GM12878 (cell line): ENCODE data around the gene RETSAT. TPM values are rescaled to one million over a fixed set of nuclear protein-coding genes. Genes with fewer than 3 reads are reported as not detected.

Source experiments
- ATAC-seq: fragments of 200-7000 bp; cut with Tn5 transposase; 3 replicates; pipeline ENCODE4 v1.9.1; 2020; ENCODE audit warnings: mild to moderate bottlenecking, moderate library complexity
- BruUV-seq: library from RNA; stranded (reverse); fragments of 400-500 nt; replicated peaks from 2 replicates; lab custom pipeline; 2021; lab: Mats Ljungman, UMichigan
- CTCF ChIA-PET: fragments of 300-600 bp; sonication (Branson Sonifier 250); formaldehyde crosslinking; extraction: SDS; loops from one replicate; lab custom pipeline; 2021; ENCODE audit warnings: inconsistent platforms; lab: Yijun Ruan, JAX
- POLR2A ChIA-PET: fragments of 350-600 bp; formaldehyde crosslinking; extraction: SDS; loops from one replicate; lab custom pipeline; 2021; ENCODE audit warnings: inconsistent platforms; lab: Charles Lee
- RAD21 ChIA-PET: fragments of 300-600 bp; sonication (Branson Sonifier 250); formaldehyde crosslinking; loops from one replicate; lab custom pipeline; 2023; ENCODE audit warnings: antibody characterized with exemption; ENCODE audit not compliant: unreplicated experiment; lab: Charles Lee
- SMC1A ChIA-PET: fragments of 300-600 bp; sonication (Branson Sonifier 250); formaldehyde crosslinking; loops from one replicate; lab custom pipeline; 2023; ENCODE audit not compliant: unreplicated experiment, uncharacterized antibody; lab: Charles Lee
- DNase-seq: peaks from one replicate; pipeline ENCODE4 v3.0.0-alpha.2; 2011; ENCODE audit warnings: low read depth, low spot score
- FAIRE-seq: peaks from 3 replicates; lab custom pipeline; 2011; peaks lifted over from hg19 to GRCh38; lab: Jason Lieb, UNC
- H2AFZ ChIP-seq: 2 replicates; pipeline ENCODE4 v1.6.0; 2011; ENCODE audit warnings: low read depth, low read length, control low read depth; ENCODE audit not compliant: control insufficient read depth
- H3K27ac ChIP-seq: 2 replicates; pipeline ENCODE4 v1.5.1; 2011; ENCODE audit warnings: control low read depth; ENCODE audit not compliant: control insufficient read depth, insufficient read depth
- H3K27me3 ChIP-seq, 2 experiments: replicated peaks in 1 of 2; 2 replicates each; pipeline versions ENCODE4 v1.6.0 to v1.6.1; 2011; ENCODE audit warnings: low read length in 1 of 2; ENCODE audit not compliant: control insufficient read depth in 2 of 2, insufficient read depth in 2 of 2
- H3K36me3 ChIP-seq, 2 experiments: 2 replicates each; pipeline ENCODE4 v1.5.1; 2011; ENCODE audit warnings: low read length in 1 of 2; ENCODE audit not compliant: control insufficient read depth in 2 of 2, insufficient read depth in 2 of 2
- H3K4me1 ChIP-seq: 2 replicates; pipeline ENCODE4 v1.6.1; 2011; ENCODE audit warnings: mild to moderate bottlenecking, low read length, moderate library complexity, mixed read lengths; ENCODE audit not compliant: control insufficient read depth, insufficient read depth
- H3K4me2 ChIP-seq: 2 replicates; pipeline ENCODE4 v1.6.0; 2011; ENCODE audit warnings: control low read depth; ENCODE audit not compliant: control insufficient read depth, insufficient read depth
- H3K4me3 ChIP-seq: fragments of 200-600 bp; sonication (generic); 2 replicates; pipeline ENCODE4 v1.5.1; 2016
- H3K79me2 ChIP-seq: 2 replicates; pipeline ENCODE4 v1.6.0; 2011; ENCODE audit warnings: low read length; ENCODE audit not compliant: control insufficient read depth, insufficient read depth
- H3K9ac ChIP-seq: 2 replicates; pipeline ENCODE4 v1.8.0; 2011; ENCODE audit warnings: low read length, control low read depth, mixed read lengths; ENCODE audit not compliant: control insufficient read depth, insufficient read depth
- H3K9me3 ChIP-seq: replicated peaks from 3 replicates; pipeline ENCODE4 v1.5.1; 2011; ENCODE audit warnings: mild to moderate bottlenecking, low read length; ENCODE audit not compliant: control insufficient read depth, insufficient read depth
- H4K20me1 ChIP-seq: 2 replicates; pipeline ENCODE4 v1.6.0; 2011; ENCODE audit not compliant: control insufficient read depth, insufficient read depth
- EGR1 ChIP-seq, 2 experiments: IDR thresholded peaks; 1 replicate in 1 of 2; 2 replicates in 1 of 2; pipeline ENCODE4 v1.6.1; 2011 to 2012; ENCODE audit warnings: low read depth in 2 of 2, low read length in 2 of 2, borderline replicate concordance in 1 of 2, mild to moderate bottlenecking in 1 of 2, moderate library complexity in 1 of 2
- EP300 ChIP-seq, 2 experiments: fragments of 150-350 bp in 1 of 2; IDR thresholded peaks; 2 replicates each; pipeline ENCODE4 v1.6.1; 2011 to 2012; ENCODE audit warnings: low read depth in 2 of 2, low read length in 2 of 2, borderline replicate concordance in 1 of 2, improper control_type of control experiment in 1 of 2, inconsistent platforms in 1 of 2; ENCODE audit not compliant: control insufficient read depth in 1 of 2
- MYC ChIP-seq: IDR thresholded peaks from 2 replicates; pipeline ENCODE4 v1.6.1; 2011; ENCODE audit warnings: mild to moderate bottlenecking, low read length, moderate library complexity, inconsistent platforms; ENCODE audit not compliant: insufficient read depth, insufficient replicate concordance, insufficient read length, severe bottlenecking
- PML ChIP-seq: IDR thresholded peaks from 2 replicates; pipeline ENCODE4 v1.6.1; 2012; ENCODE audit warnings: low read length, inconsistent platforms
- RFX5 ChIP-seq: IDR thresholded peaks from 2 replicates; pipeline ENCODE4 v1.6.1; 2011; ENCODE audit warnings: low read depth, low read length, improper control_type of control experiment
- TCF12 ChIP-seq: IDR thresholded peaks from 2 replicates; pipeline ENCODE4 v1.6.1; 2011; ENCODE audit warnings: low read depth, mild to moderate bottlenecking, low read length
- whole genome bisulfite sequencing: methylation state at CpG from one replicate; pipeline ENCODE4 v1.1.6; 2016; ENCODE audit warnings: low lambda C conversion rate; ENCODE audit not compliant: insufficient replicate concordance, insufficient coverage; ENCODE audit errors: missing lambda C conversion rate; 5-methylcytosine and 5-hydroxymethylcytosine counted together
- in situ Hi-C: fragments of 300-500 bp; cut with MboI; formaldehyde crosslinking; loops from 9 replicates; pipeline ENCODE4 v1.14.3; 2018; ENCODE audit warnings: mixed read lengths
- intact Hi-C: fragments of 100-400 bp; cut with micrococcal nuclease; formaldehyde crosslinking; loops from one replicate; pipeline ENCODE4 v1.14.2; 2022; ENCODE audit not compliant: unreplicated experiment
- polyA plus RNA-seq, 11 experiments: library from polyadenylated mRNA; depleted of rRNA in 4 of 11; unstranded in 6 of 11; stranded (reverse) in 5 of 11; fragments of >200 nt; fragmentation: Nextera tagmentation in 4 of 11; fragmentation: Illumina TruSeq in 1 of 11; extraction: Ambion mirVana in 4 of 11; extraction: Trizol in 1 of 11; gene quantifications; 1 replicate in 1 of 11; 2 replicates in 10 of 11; pipeline versions ENCODE4 v1.2.1 to v1.2.3, GENCODE V29; 2011 to 2016; ENCODE audit warnings: inconsistent platforms in 2 of 11, missing spikeins in 2 of 11, low read depth in 1 of 11
- total RNA-seq, 4 experiments: library from RNA; depleted of rRNA in 3 of 4; stranded (reverse); fragments of >200 nt in 3 of 4; fragmentation: Illumina TruSeq in 1 of 4; extraction: Trizol in 1 of 4; gene quantifications; 2 replicates each; pipeline versions ENCODE4 v1.2.1 to v1.2.3, GENCODE V29; 2013 to 2021
- TF ChIP-seq, protein P1 (sequence below): IDR thresholded peaks from 2 replicates; pipeline ENCODE4 v1.6.1; 2012; ENCODE audit warnings: low read length, inconsistent platforms
- TF ChIP-seq, protein P2 (sequence below): fragments of 450-650 bp; IDR thresholded peaks from 2 replicates; pipeline ENCODE4 v1.6.1; 2014; ENCODE audit warnings: mild to moderate bottlenecking

The RETSAT gene
- total and polyA plus RNA-seq, 10 of the 15 experiments (the other 5 are each of a cell fraction or from before 2014, with no cell fraction given): 3.3 to 28.8 (median 22.0) TPM

DNA sequence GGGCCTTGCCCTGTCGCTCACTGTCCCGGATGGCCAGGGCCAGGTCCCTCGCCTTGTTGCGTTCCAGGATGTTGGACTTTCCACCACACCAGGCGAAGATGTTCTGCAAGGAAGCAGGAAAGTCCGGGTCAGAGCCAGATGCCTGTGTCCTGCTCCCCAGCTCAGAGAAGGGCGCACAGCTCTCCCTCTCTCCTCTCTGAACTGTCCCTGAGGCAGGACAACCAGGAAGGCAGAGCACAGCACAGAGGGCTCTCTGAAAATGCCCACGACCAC is 44.8 kb upstream of the RETSAT start:
- peaks cover 9% of the 10 kb centered on the region for H3K4me1 ChIP-seq
- no peak overlapping the region for H3K27ac ChIP-seq
- H2AFZ ChIP-seq: no peak overlapping the region
- RAD21 ChIA-PET: no interaction called here
- BruUV-seq: no TSS peak
- no peaks in the 10 kb centered on the region; a peak in 2 of 4 replicates for H3K36me3 ChIP-seq
- CTCF ChIA-PET: no interaction called here
- no peak overlapping the region for H3K4me2 ChIP-seq
- H3K27me3 ChIP-seq: no peaks in the 10 kb centered on the region
- ATAC-seq (no peak), DNase-seq (no peak), FAIRE-seq (no peak)
- H3K9me3 ChIP-seq: no peaks in the 10 kb centered on the region; the same call in 1 of the 3 replicates
- 65% methylated on average over 8 of the region's 8 CpGs for WGBS
- H3K79me2 ChIP-seq: no peaks in the 10 kb centered on the region
- TF ChIP-seq, protein P1, sequence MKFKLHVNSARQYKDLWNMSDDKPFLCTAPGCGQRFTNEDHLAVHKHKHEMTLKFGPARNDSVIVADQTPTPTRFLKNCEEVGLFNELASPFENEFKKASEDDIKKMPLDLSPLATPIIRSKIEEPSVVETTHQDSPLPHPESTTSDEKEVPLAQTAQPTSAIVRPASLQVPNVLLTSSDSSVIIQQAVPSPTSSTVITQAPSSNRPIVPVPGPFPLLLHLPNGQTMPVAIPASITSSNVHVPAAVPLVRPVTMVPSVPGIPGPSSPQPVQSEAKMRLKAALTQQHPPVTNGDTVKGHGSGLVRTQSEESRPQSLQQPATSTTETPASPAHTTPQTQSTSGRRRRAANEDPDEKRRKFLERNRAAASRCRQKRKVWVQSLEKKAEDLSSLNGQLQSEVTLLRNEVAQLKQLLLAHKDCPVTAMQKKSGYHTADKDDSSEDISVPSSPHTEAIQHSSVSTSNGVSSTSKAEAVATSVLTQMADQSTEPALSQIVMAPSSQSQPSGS: no peak
- TF ChIP-seq TCF12 (no peak), EP300 (IDR thresholded peaks at IDR 0.05; ENCODE audit: borderline replicate concordance in 1 of 2, control insufficient read depth in 1 of 2, low read depth in 2 of 2, low read length in 2 of 2) (no peak), RFX5 (no peak), EGR1 (IDR thresholded peaks at IDR 0.05; ENCODE audit: borderline replicate concordance in 1 of 2, low read depth in 2 of 2, low read length in 2 of 2) (no peak), PML (no peak), MYC (no peak)
- TF ChIP-seq, protein P2, sequence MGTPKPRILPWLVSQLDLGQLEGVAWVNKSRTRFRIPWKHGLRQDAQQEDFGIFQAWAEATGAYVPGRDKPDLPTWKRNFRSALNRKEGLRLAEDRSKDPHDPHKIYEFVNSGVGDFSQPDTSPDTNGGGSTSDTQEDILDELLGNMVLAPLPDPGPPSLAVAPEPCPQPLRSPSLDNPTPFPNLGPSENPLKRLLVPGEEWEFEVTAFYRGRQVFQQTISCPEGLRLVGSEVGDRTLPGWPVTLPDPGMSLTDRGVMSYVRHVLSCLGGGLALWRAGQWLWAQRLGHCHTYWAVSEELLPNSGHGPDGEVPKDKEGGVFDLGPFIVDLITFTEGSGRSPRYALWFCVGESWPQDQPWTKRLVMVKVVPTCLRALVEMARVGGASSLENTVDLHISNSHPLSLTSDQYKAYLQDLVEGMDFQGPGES: no peak
- H3K4me3 ChIP-seq: no peak overlapping the region
- POLR2A ChIA-PET: no interaction called here
- no peak overlapping the region for H3K9ac ChIP-seq
- intact Hi-C loops: no loop called here
- SMC1A ChIA-PET: interaction anchor here (0.7 kb wide), 1 partner anchor 153 kb away, joined by 3 read pairs; no protein-coding TSS in a partner anchor
- in situ Hi-C loops: no loop called here
- no peaks in the 10 kb centered on the region for H4K20me1 ChIP-seq
